ENCODE results near the gene ARHGEF17. TPM values are rescaled to one million over a fixed set of nuclear protein-coding genes. Genes with fewer than 3 reads are reported as not detected.

ARHGEF17 gene
- total and polyA plus RNA-seq, 5 experiments from 2014 or later, result 0.19 TPM; not detected in 4

- POLR2A ChIA-PET, result interaction anchor here (1.2 kb wide), 1 partner anchor 10 kb away, joined by 3 read pairs; no protein-coding TSS in a partner anchor
- ATAC-seq, result no peak
- no peaks in the 10 kb centered on the region for H3K9me3 Mint-ChIP-seq
- peak overlapping the region in 3 of 10 donors; percentile 31 to 46 (median 43) for H3K27ac Mint-ChIP-seq
- peaks cover 5 to 11% (median 11%) of the 10 kb centered on the region in 4 donors for H3K4me1 Mint-ChIP-seq
- no peaks in the 10 kb centered on the region for H3K27me3 Mint-ChIP-seq
- no peak overlapping the region for H3K4me3 Mint-ChIP-seq
- DNase-seq, result no peak
- H3K36me3 Mint-ChIP-seq, result no peaks in the 10 kb centered on the region
These were observed 16.0 kb downstream of the ARHGEF17 start for GRCh38 chr11:73324116-73324515.

GRCh38 chr11:73324665-73325035 is 16.6 kb downstream of the ARHGEF17 start:
- H3K4me3 Mint-ChIP-seq, result no peak overlapping the region
- no peaks in the 10 kb centered on the region for H3K36me3 Mint-ChIP-seq
- peaks cover 5 to 11% (median 11%) of the 10 kb centered on the region in 4 donors for H3K4me1 Mint-ChIP-seq
- POLR2A ChIA-PET, result interaction anchor here (1.2 kb wide), 1 partner anchor 11 kb away, joined by 3 read pairs; no protein-coding TSS in a partner anchor
- no peaks in the 10 kb centered on the region for H3K27me3 Mint-ChIP-seq
- ATAC-seq (no peak), DNase-seq (no peak)
- peak overlapping the region in 1 of 10 donors; percentile 31 for H3K27ac Mint-ChIP-seq
- no peaks in the 10 kb centered on the region for H3K9me3 Mint-ChIP-seq

GRCh38 chr11:73325036-73325981 is 17.2 kb downstream of the ARHGEF17 start:
- DNase-seq (no peak), ATAC-seq (no peak)
- Mint-ChIP-seq H3K27me3 (no peaks in the 10 kb centered on the region), H3K27ac (peak overlapping the region in 2 of 10 donors; percentile 46 to 49), H3K4me1 (peaks cover 5 to 11% (median 11%) of the 10 kb centered on the region in 4 donors), H3K9me3 (no peaks in the 10 kb centered on the region), H3K4me3 (no peak overlapping the region), H3K36me3 (no peaks in the 10 kb centered on the region)
- POLR2A ChIA-PET, result interaction anchor here (1.2 kb wide), 1 partner anchor 12 kb away, joined by 3 read pairs; no protein-coding TSS in a partner anchor

- no peak for ATAC-seq
- Mint-ChIP-seq H3K27ac (no peak overlapping the region), H3K9me3 (no peaks in the 10 kb centered on the region), H3K36me3 (no peaks in the 10 kb centered on the region), H3K4me1 (peaks cover 0 to 3% (median 2%) of the 10 kb centered on the region in 4 donors), H3K27me3 (no peaks in the 10 kb centered on the region), H3K4me3 (no peak overlapping the region)
- DNase-seq, result no peak
- POLR2A ChIA-PET, result no interaction called here
These were observed 19.1 kb downstream of the ARHGEF17 start for GRCh38 chr11:73326929-73327811.

- DNase-seq, result no peak
- peak overlapping the region in 1 of 10 donors; percentile 54 for H3K27ac Mint-ChIP-seq
- POLR2A ChIA-PET, result no interaction called here
- H3K4me1 Mint-ChIP-seq, result no peaks in the 10 kb centered on the region
- no peaks in the 10 kb centered on the region for H3K36me3 Mint-ChIP-seq
- no peak overlapping the region for H3K4me3 Mint-ChIP-seq
- no peak for ATAC-seq
- no peaks in the 10 kb centered on the region for H3K27me3 Mint-ChIP-seq
- no peaks in the 10 kb centered on the region for H3K9me3 Mint-ChIP-seq
These were observed 19.8 kb downstream of the ARHGEF17 start for GRCh38 chr11:73327812-73328364.

- Mint-ChIP-seq H3K27me3 (peaks cover 0 to 4% (median 0%) of the 10 kb centered on the region in 5 donors), H3K4me3 (no peak overlapping the region), H3K9me3 (no peaks in the 10 kb centered on the region), H3K36me3 (no peaks in the 10 kb centered on the region), H3K4me1 (peaks cover 0 to 3% (median 0%) of the 10 kb centered on the region in 4 donors), H3K27ac (no peak overlapping the region)
- POLR2A ChIA-PET, result interaction anchor here (0.9 kb wide), 1 partner anchor 20 kb away, joined by 3 read pairs; no protein-coding TSS in a partner anchor
- DNase-seq, result no peak
- no peak for ATAC-seq
These were observed 22.6 kb downstream of the ARHGEF17 start for GRCh38 chr11:73330569-73331093.

- Mint-ChIP-seq H3K27me3 (peaks cover 0 to 5% (median 2%) of the 10 kb centered on the region in 5 donors), H3K36me3 (no peaks in the 10 kb centered on the region), H3K9me3 (no peaks in the 10 kb centered on the region), H3K27ac (no peak overlapping the region), H3K4me1 (peaks cover 0 to 3% (median 0%) of the 10 kb centered on the region in 4 donors), H3K4me3 (no peak overlapping the region)
- ATAC-seq, result no peak
- POLR2A ChIA-PET, result interaction anchor here (0.9 kb wide), 1 partner anchor 20 kb away, joined by 3 read pairs; no protein-coding TSS in a partner anchor
- DNase-seq, result no peak
These were observed 23.3 kb downstream of the ARHGEF17 start for GRCh38 chr11:73331138-73331916.

- peaks cover 0 to 8% (median 2%) of the 10 kb centered on the region in 5 donors for H3K27me3 Mint-ChIP-seq
- H3K27ac Mint-ChIP-seq, result no peak overlapping the region
- no peak for DNase-seq
- POLR2A ChIA-PET, result interaction anchor here (1.4 kb wide), 1 partner anchor 25 kb away, joined by 5 read pairs; the partner anchor contains the start of gene ARHGEF17
- ATAC-seq, result no peak
- H3K36me3 Mint-ChIP-seq, result no peaks in the 10 kb centered on the region
- H3K4me1 Mint-ChIP-seq, result peaks cover 0 to 3% (median 0%) of the 10 kb centered on the region in 4 donors
- no peak overlapping the region for H3K4me3 Mint-ChIP-seq
- no peaks in the 10 kb centered on the region for H3K9me3 Mint-ChIP-seq
These were observed 25.1 kb downstream of the ARHGEF17 start for GRCh38 chr11:73333173-73333572.

GRCh38 chr11:73333640-73334383 is 25.7 kb downstream of the ARHGEF17 start:
- H3K27me3 Mint-ChIP-seq, result peaks cover 0 to 8% (median 2%) of the 10 kb centered on the region in 5 donors
- peaks cover 0 to 3% (median 0%) of the 10 kb centered on the region in 4 donors for H3K4me1 Mint-ChIP-seq
- POLR2A ChIA-PET, result interaction anchor here (1.4 kb wide), 1 partner anchor 26 kb away, joined by 5 read pairs; the partner anchor contains the start of gene ARHGEF17
- H3K36me3 Mint-ChIP-seq, result no peaks in the 10 kb centered on the region
- no peaks in the 10 kb centered on the region for H3K9me3 Mint-ChIP-seq
- no peak overlapping the region for H3K27ac Mint-ChIP-seq
- no peak overlapping the region for H3K4me3 Mint-ChIP-seq
- DNase-seq (no peak), ATAC-seq (no peak)

GRCh38 chr11:73334384-73335203 is 26.5 kb downstream of the ARHGEF17 start:
- DNase-seq, result no peak
- no peak for ATAC-seq
- Mint-ChIP-seq H3K27ac (no peak overlapping the region), H3K9me3 (no peaks in the 10 kb centered on the region), H3K36me3 (no peaks in the 10 kb centered on the region), H3K4me3 (no peak overlapping the region), H3K4me1 (peaks cover 0 to 3% (median 0%) of the 10 kb centered on the region in 4 donors), H3K27me3 (peaks cover 0 to 8% (median 2%) of the 10 kb centered on the region in 5 donors)
- POLR2A ChIA-PET, result interaction anchor here (0.5 to 1.0 kb wide), 2 partner anchors 26 to 900 kb away, joined by 3 to 5 read pairs; partner anchors contain the start of gene CLPB

Data from naive thymus-derived CD8-positive, alpha-beta T cell (primary cell).